GM21576 (cell line): ENCODE measurements around the gene BCL11A.

Experiments
- ATAC-seq: cut with Tn5 transposase; IDR thresholded peaks from one replicate; pipeline ENCODE4 v1.9.1; 2021; ENCODE audit warnings: mild to moderate bottlenecking, moderate library complexity; ENCODE audit not compliant: unreplicated experiment

BCL11A gene

DNA sequence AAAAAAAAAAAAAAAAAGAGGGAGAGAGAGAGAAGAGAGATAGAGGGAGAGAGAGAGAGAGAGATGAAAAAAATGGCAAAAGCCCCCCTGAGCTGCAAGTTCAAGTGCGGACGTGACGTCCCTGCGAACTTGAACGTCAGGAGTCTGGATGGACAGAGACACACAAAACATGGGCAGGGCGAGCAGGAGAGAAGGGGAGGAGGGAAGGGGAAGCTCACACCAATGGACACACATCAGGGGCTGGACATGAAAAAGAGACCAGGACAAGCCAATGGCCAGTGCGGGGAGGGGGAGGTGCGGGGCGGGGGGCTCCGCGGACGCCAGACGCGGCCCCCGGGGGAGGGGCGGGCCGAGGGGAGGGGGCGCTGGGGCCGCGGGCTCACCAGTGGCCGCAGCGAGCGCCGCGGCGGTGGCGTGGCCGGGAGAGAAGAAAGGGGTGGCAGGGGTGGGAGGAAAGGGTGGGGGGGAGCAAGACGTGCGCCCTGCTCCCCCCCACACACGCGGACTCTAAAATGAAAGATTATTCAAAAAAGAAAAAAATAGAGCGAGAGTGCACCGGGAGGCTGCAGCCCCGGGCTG is at the start of gene BCL11A:
BCL11A (minus strand) TSS at position 160 of the 579 bp plus-strand sequence. CDS start 384 bp downstream, outside the sequence.
- peak; percentile 14 for ATAC-seq

DNA sequence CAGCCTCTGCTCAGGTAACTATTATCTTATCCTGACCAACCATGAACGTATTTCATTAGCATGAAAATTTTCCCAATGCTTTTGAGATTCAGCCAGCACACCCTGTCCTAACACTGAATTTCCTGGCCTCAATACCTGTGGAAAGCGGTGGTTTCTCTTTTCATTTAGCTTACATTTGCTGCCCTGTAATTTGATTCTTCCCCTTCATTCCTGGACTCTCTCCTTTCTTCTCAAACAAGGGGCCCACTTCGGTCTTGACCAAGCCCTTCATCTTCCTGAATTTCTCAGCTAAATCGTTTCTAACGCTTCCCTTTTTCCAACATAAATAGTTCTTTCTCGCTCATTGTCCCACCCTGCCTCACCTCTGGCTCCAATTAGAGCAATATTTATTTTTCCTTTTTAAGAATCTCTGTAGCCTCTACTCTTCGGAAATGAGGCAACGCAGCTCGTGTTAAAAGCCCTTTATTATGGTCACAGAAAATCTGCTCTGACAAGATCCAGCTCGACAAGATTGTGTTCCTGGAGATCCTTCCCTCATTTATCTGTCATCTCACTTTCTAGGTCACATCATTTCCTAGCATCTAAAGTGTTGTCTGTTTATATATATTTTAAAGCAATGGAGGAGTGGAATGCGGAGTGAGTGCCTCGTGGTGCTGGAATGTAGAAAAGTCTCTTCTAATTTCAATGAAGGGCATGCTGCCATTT is 49.5 kb upstream of the BCL11A start:
- ATAC-seq: no peak

DNA sequence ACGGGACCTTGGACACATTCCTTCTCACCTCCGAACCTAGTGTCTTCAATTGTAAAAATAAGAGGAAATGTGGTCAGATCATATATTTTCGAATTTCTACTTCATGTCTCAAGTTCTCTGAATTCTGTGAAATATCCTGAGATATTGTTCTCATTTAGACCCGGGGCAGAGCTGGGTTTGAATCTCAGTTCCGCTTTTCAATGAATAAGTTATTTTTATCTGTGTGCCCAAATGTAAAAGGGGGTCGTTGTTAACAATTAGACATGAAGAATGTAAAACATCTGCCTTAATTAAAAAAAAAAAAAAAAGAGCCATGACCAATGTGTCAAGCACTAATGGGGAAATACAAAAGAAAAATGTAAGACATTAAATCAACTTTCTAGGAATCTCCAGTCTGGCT is 48.9 kb upstream of the BCL11A start:
- ATAC-seq: no peak

DNA sequence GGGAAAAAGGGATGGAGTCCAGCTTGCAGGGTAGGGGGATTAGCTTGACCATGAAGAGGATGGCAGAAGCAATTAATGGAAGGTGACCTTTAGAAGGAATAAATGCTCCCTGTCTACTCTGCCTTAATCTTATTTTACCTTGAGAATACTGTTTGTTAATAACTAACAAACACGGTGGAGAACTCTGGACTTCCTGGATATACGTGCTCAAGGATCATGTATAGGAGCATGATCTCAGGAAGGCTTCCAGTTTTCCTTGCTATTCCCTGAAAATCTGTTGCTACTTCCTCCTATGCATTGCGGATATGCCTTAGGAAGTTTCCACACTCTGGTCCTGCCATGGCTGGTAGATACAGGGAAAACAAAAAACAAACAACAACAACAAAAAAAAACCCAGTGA is 44.8 kb upstream of the BCL11A start:
- ATAC-seq: no peak

DNA sequence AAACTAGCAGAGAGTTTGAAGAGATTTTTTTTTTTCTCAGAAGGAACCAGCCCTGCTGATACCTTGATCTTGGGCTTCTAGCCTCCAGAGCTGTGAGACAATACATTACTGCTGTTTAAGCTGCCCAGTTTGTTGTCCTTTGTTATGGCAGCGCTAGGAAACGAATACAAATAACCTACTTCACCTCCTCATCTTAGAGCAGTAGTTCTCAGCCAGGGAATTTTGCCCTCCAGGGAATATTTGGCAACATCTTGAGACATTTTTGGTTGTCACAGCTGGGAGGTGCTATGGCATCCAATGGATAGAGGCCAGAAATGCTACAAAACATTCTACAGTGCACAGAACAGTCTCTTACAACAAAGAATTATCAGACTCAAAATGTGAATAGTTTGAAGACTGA is 43.9 kb upstream of the BCL11A start:
- ATAC-seq: no peak

DNA sequence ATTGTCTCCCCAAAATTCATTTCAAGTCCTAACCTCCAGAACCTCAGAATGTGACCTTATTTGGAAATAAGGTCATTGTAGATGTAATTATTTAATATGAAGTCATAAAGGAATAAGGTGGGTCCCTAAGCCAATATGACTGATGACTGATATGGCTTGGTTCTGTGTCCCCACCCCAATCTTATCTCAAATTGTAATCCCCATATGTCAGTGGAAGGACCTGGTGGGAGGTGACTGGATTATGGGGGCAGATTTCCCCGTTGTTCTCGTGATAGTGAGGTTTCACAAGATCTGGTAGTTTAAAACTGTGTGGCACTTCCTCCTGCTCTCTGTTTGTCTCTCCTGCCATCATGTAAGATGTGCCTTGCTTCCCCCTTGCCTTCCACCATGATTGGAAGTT is 43.0 kb upstream of the BCL11A start:
- ATAC-seq: no peak

DNA sequence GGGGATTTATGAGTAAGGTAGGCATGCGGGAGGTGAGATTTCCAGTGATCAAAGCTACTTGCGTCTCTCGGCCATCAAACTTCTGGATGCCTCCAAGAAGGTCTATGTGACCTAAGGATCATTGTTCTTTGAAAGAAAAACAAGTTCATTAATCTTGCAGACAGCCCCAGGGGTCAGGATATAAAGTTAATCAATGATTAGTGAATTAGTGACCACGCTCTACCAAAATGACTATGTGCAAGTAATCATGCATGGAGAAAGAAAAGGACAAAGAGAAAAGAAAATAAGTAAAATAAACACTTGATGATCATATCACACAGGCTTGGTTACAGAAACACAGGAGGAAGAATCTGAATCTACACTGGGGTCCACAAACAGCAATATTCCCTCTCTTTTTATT is 42.5 kb upstream of the BCL11A start:
- no peak for ATAC-seq

DNA sequence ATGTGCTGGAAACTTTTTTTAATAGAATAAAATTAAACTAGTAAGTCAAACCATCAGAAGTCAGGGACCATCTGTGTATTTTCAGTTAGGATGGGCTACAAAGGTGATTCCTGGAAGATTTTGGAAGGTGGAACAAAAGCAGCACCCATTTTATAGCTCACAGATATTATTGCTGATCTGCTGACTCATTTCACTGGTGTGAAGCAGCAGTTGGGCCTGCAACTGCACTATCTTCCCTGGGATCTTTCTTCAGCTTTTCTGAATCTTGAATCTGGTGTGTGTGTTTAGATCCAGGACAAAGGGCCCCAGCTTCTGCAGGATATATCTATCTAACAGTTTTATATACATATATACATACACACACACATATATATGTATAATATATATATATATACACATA is 35.6 kb upstream of the BCL11A start:
- ATAC-seq: no peak

DNA sequence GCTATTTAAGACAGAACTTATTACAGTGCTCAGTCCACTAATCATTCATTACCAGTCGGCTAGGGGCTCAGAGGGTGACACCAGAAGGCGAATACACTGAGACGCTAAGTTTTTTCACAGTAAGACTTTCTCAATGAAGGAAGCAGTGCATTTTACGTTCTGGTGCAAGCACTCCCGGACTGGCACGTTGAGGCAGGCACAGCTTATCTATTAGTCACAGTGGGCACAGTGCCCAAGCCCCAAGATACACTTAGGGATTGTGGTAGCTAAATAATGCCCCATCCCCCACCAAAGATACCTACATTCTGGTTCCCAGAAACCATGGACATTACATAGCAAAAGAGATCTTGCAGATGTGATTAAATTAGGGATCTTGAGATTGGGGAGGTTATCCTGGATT is 32.6 kb upstream of the BCL11A start:
- ATAC-seq: no peak

DNA sequence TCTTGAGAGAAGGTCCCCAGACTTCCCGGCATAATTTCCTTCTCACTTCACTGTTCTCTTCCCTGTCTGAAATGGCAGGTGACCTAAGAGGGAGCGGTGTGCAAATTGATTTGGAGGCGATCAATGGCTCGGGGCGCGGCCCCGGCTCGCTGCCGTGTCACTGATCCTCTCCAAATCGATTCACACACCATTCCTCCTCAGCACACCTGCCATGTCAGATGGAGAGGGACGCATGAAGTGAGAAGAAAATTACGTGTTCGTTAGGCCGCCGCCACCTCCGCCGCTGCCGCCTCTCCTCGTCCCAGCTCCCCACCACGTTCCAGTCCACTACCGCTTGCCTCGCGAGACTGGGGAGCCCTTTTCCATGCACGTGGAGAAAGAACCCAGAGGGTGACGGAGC is 31.8 kb upstream of the BCL11A start:
- no peak for ATAC-seq

DNA sequence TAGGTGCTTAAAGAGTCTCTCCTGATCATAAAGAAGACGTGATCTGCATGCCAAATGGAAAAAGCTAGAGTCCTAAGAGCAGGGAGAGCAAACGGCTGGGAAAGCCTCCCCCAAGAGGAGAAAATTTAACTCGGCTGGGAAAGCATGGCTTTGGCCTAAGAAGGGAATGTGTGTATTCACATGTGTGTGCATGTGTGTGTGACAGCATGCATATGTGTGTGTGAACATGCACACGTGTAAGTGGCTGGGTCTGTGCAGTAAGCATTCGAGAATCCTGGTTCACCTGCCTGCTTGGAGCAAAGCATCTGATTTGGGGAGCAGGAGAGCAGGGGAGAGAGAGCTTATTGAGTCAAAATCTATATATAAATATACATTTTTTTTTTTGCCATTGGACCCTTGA is 30.1 kb upstream of the BCL11A start:
- no peak for ATAC-seq

DNA sequence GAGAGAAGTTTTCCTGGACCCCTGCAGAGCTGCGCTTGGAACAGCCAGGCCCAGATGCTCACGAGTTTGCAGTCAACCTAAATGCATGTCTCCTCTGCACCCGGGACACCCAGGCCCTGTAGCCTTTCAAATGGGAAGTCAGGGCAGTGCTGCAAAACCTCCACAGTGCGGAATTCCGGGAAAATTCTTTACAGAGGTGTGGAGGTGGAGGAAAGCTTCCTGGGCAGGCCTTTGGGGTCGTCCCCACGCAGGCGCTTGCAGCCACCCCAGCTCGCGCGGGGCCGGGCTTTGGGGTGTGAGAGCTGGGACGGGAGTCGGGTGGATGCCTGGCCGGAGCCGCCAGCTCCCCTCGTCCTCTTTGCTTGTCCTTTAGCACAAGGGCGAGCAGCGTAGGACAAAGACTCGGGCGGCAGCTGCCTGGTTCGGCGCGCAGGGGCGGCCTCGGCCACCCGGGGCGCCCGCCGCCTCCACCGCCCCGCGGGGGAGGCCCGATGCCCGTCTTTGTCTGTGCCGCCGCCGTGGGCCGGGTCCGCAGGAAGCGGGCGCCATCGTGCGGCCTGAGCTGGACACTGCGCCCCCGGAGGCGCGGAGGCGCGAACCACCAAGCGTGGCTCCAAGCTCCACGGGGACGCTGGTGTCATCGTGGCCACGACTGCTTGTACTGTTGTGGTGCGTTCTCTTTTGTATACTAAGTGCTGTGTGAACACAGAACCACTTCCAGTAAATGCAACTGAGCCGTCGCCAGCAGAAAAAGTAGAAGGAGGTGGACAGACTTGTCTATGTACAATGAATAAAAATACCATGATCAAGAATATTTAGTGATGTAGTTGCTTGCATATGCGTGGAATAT is 28.2 kb upstream of the BCL11A start:
- ATAC-seq: peak; percentile 93

DNA sequence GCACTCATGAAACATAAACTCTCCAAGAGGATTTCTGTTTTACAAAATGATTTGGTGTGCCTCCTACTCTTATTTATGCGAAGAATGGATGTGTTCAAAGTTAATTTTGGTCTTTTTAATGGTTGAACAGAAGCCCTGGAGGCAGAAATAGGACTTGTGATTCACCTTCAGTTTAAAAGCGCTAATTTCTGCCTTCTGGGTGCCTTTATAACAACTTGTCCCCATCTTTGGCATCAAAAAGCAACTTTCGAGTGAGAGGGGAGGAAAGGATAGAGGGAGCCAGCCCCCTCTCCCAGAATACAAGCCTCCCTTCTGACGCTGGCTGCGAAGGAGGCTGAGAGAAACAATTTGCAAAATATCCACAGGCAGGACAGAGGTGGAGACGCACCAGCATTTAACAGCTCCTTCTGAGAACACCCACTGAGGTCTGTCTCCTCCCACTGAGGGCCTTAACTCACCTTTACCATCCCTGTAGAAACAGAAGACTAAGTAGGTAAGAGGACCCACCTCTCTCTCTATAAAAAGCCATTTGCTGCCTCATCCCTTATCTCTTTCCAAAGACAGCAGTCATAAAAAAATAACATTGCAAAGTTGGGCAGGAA is 24.3 kb upstream of the BCL11A start:
- no peak for ATAC-seq

DNA sequence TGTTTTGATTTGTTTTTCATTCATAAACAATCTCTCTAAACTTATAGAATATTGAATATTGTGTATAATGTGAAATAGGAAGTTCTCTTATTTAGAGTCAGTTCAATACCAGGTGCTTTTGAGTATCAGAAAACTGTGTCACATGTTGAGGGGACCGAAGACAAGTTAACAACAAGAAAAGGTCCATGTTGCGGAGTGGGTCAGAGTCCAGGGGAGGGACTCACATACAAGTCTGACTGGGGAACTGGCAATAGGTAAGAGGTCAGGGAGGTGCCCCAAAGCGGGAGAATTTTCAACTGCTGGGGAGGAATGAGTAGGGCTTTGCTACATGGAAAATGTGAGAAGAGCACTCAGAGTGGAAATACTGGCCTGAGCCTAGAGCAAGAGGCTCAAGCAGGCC is 19.8 kb upstream of the BCL11A start:
- no peak for ATAC-seq

DNA sequence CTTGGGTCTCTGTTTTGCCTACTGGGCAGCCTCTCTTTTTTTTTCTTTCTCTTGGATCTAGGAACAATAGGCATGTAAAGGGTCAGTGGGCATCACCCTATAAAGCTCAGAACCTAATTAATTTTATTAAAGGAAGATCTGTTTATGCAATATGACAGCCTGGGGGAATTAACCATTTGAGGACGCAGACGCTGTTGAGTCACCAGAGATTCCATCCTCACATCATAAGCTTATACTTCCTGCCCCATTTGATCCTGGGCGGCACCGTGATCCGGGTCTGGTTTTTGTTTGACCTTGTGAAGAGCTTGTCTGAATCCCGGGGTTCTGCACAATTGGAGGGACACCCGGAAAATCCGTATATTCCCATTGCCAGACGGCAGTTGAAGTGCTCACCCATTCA is 16.8 kb upstream of the BCL11A start:
- no peak for ATAC-seq

DNA sequence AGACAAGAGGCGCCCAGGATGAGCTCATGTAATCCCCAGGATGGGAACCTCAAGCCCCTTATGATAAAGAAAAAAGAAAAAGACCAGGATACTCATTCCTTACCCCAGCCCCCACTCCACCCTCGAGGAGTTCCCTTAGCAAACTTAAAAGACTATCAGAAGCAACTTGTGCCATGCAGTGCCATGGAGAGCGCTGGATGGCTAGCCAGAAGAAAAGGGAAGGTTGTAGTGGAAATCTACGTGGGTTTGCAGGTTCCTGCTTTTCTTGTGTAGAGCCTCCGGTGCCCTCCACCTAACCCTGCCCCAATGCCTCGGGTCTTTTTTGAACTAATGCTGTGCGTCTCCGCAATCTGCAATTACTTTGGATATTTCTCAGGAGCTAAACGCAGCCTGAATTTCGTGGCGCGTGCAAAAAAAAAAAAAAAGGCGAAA is 16.2 kb upstream of the BCL11A start:
- ATAC-seq: no peak

DNA sequence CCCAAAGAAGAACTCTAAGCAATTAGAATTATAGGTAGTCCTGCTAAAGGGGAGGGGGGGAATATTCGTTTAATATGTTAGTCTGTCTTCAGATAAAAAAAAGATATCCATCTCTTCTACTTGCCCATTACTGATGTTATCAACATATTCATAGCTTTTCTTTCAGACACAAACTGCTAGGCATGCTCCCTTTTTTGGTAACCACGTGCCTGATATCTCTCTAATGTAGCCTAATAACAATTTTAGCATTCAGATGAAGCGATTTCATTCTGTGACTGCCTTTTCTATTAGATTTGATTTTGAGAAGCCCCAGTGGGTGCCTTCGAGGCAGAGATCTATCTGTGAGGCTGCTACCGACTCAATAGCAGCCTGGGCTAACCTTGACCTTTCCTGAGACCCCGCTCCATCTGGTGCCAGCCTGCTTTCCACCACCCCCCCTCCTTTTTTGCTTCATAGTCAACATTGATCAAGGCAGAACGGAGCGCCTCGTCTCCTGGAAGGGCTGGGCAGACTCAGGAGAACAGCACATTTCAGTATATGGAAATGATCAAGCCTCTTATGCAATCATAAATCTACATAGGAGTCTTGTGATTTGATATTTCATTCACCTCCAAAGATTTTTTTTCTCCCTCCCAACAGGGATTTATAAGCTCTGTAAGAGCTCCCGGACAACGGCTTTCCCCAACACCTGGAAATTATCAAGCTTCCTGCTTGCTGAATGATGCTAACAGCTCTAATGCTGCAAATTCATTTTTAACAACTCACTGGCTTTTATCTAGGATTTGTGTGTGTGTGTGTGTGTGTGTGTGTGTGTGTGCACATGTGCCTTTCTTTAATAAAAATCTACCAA is 14.7 kb upstream of the BCL11A start:
- no peak for ATAC-seq

DNA sequence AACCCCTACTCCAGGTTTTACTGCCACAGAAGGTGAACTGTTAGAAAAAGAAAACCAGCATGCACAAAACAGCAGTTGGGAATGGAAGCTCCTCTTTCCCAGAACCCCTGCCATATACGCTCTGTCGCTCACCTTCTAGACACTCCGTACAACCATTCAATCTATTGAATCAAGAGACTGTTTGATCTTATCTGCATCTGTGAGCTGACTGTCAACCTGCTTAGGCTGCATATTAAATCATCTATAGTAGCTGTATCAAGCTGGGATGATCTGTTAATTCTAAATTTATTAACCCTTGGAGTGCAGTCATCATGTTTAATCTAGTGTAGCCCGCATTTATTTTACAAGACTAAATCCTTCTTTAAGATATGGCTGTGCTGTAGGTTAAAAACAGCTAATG is 13.6 kb upstream of the BCL11A start:
- no peak for ATAC-seq

DNA sequence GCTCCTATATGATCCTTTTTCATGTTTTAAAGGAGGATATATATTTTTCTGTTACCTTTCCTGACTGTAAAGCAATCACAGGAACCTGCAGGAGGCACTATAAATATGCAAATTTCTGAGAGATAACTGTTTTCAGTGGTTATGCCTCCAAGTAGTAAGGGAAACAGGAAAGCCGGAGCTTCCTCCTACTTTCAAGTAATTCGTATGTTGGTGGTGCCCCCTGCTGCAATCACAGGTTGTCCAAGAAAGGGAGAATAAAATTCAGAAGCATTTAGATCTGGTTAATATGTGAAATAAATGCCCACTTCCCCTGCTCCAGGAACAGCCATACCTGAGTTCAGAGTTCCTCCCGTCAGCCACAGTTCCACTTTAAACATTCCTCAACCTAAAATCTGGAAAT is 12.0 kb upstream of the BCL11A start:
- ATAC-seq: peak; percentile 57

DNA sequence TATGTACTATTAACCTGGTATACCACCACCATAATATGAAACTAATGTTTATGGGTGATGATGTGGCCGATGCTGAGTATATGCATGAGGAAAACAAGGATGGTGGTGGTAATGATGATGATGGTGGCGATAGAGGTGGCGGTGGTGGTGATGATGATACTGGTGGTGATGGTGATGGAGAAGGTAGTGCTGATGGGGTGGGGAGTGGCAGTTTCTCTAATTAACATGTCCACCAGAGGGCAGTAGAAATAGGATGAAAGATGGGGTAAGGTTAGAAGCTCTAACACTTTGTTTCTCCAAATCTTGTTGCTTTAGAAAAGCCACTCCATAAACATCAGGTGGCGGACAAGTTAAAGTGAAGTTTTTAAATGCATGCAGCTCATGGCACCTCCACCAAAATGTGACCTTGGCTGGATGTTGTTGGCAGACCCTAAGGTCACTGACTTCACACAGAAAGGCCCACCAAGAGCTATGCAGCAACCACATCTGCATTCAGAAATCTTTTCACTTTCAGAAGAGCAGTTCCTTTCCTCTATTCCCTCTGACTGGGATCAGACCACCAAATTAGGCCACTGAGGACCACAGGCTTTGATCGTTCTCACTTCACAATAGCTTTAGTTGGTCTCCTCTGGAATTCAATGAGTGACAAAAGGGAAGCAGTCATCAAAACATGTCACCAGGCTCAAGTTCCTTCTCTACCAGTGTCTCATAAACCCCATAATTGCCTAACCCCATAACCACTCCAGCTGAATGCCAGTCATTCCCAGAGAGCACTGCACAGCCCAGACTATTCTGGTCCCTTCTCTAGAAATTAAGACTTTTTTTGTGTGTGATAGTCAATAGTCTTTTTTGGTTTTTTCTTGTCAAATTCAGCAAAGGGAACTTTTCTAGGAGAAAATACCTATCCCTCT is 7.5 kb upstream of the BCL11A start:
- ATAC-seq: no peak
